GM12878 (cell line): ENCODE data around the gene KRT34. TPM values are rescaled to one million over a fixed set of nuclear protein-coding genes. Genes with fewer than 3 reads are reported as not detected.

Source experiments
- ATAC-seq: fragments of 200-7000 bp; cut with Tn5 transposase; 3 replicates; pipeline ENCODE4 v1.9.1; 2020; ENCODE audit warnings: mild to moderate bottlenecking, moderate library complexity
- BruUV-seq: library from RNA; stranded (reverse); fragments of 400-500 nt; replicated peaks from 2 replicates; lab custom pipeline; 2021; lab: Mats Ljungman, UMichigan
- CTCF ChIA-PET: fragments of 300-600 bp; sonication (Branson Sonifier 250); formaldehyde crosslinking; extraction: SDS; loops from one replicate; lab custom pipeline; 2021; ENCODE audit warnings: inconsistent platforms; lab: Yijun Ruan, JAX
- POLR2A ChIA-PET: fragments of 350-600 bp; formaldehyde crosslinking; extraction: SDS; loops from one replicate; lab custom pipeline; 2021; ENCODE audit warnings: inconsistent platforms; lab: Charles Lee
- RAD21 ChIA-PET: fragments of 300-600 bp; sonication (Branson Sonifier 250); formaldehyde crosslinking; loops from one replicate; lab custom pipeline; 2023; ENCODE audit warnings: antibody characterized with exemption; ENCODE audit not compliant: unreplicated experiment; lab: Charles Lee
- SMC1A ChIA-PET: fragments of 300-600 bp; sonication (Branson Sonifier 250); formaldehyde crosslinking; loops from one replicate; lab custom pipeline; 2023; ENCODE audit not compliant: unreplicated experiment, uncharacterized antibody; lab: Charles Lee
- DNase-seq: peaks from one replicate; pipeline ENCODE4 v3.0.0-alpha.2; 2011; ENCODE audit warnings: low read depth, low spot score
- FAIRE-seq: peaks from 3 replicates; lab custom pipeline; 2011; peaks lifted over from hg19 to GRCh38; lab: Jason Lieb, UNC
- H2AFZ ChIP-seq: 2 replicates; pipeline ENCODE4 v1.6.0; 2011; ENCODE audit warnings: low read depth, low read length, control low read depth; ENCODE audit not compliant: control insufficient read depth
- H3K27ac ChIP-seq: 2 replicates; pipeline ENCODE4 v1.5.1; 2011; ENCODE audit warnings: control low read depth; ENCODE audit not compliant: control insufficient read depth, insufficient read depth
- H3K27me3 ChIP-seq, 2 experiments: replicated peaks in 1 of 2; 2 replicates each; pipeline versions ENCODE4 v1.6.0 to v1.6.1; 2011; ENCODE audit warnings: low read length in 1 of 2; ENCODE audit not compliant: control insufficient read depth in 2 of 2, insufficient read depth in 2 of 2
- H3K36me3 ChIP-seq, 2 experiments: 2 replicates each; pipeline ENCODE4 v1.5.1; 2011; ENCODE audit warnings: low read length in 1 of 2; ENCODE audit not compliant: control insufficient read depth in 2 of 2, insufficient read depth in 2 of 2
- H3K4me1 ChIP-seq: 2 replicates; pipeline ENCODE4 v1.6.1; 2011; ENCODE audit warnings: mild to moderate bottlenecking, low read length, moderate library complexity, mixed read lengths; ENCODE audit not compliant: control insufficient read depth, insufficient read depth
- H3K4me2 ChIP-seq: 2 replicates; pipeline ENCODE4 v1.6.0; 2011; ENCODE audit warnings: control low read depth; ENCODE audit not compliant: control insufficient read depth, insufficient read depth
- H3K4me3 ChIP-seq: fragments of 200-600 bp; sonication (generic); 2 replicates; pipeline ENCODE4 v1.5.1; 2016
- H3K79me2 ChIP-seq: 2 replicates; pipeline ENCODE4 v1.6.0; 2011; ENCODE audit warnings: low read length; ENCODE audit not compliant: control insufficient read depth, insufficient read depth
- H3K9ac ChIP-seq: 2 replicates; pipeline ENCODE4 v1.8.0; 2011; ENCODE audit warnings: low read length, control low read depth, mixed read lengths; ENCODE audit not compliant: control insufficient read depth, insufficient read depth
- H3K9me3 ChIP-seq: replicated peaks from 3 replicates; pipeline ENCODE4 v1.5.1; 2011; ENCODE audit warnings: mild to moderate bottlenecking, low read length; ENCODE audit not compliant: control insufficient read depth, insufficient read depth
- H4K20me1 ChIP-seq: 2 replicates; pipeline ENCODE4 v1.6.0; 2011; ENCODE audit not compliant: control insufficient read depth, insufficient read depth
- PML ChIP-seq: IDR thresholded peaks from 2 replicates; pipeline ENCODE4 v1.6.1; 2012; ENCODE audit warnings: low read length, inconsistent platforms
- POU2F2 ChIP-seq: IDR thresholded peaks from 3 replicates; pipeline ENCODE4 v1.6.1; 2011; ENCODE audit warnings: low read depth, mild to moderate bottlenecking, low read length, borderline replicate concordance
- RAD21 ChIP-seq: IDR thresholded peaks from 2 replicates; pipeline ENCODE4 v1.6.1; 2011; ENCODE audit warnings: mild to moderate bottlenecking, low read depth, low read length, moderate library complexity; ENCODE audit not compliant: insufficient read depth
- SPI1 ChIP-seq: IDR thresholded peaks from 2 replicates; pipeline ENCODE4 v1.6.1; 2011; ENCODE audit warnings: low read depth, mild to moderate bottlenecking, low read length, moderate library complexity, borderline replicate concordance; ENCODE audit not compliant: insufficient read depth
- ZSCAN29 ChIP-seq: fragments of 450-650 bp; IDR thresholded peaks from 2 replicates; pipeline ENCODE4 v1.6.1; 2017; ENCODE audit warnings: mild to moderate bottlenecking, moderate library complexity
- WGBS: methylation state at CpG from one replicate; pipeline ENCODE4 v1.1.6; 2016; ENCODE audit warnings: low lambda C conversion rate; ENCODE audit not compliant: insufficient replicate concordance, insufficient coverage; ENCODE audit errors: missing lambda C conversion rate; 5-methylcytosine and 5-hydroxymethylcytosine counted together
- in situ Hi-C: fragments of 300-500 bp; cut with MboI; formaldehyde crosslinking; loops from 9 replicates; pipeline ENCODE4 v1.14.3; 2018; ENCODE audit warnings: mixed read lengths
- intact Hi-C: fragments of 100-400 bp; cut with micrococcal nuclease; formaldehyde crosslinking; loops from one replicate; pipeline ENCODE4 v1.14.2; 2022; ENCODE audit not compliant: unreplicated experiment
- polyA plus RNA-seq, 11 experiments: library from polyadenylated mRNA; depleted of rRNA in 4 of 11; unstranded in 6 of 11; stranded (reverse) in 5 of 11; fragments of >200 nt; fragmentation: Nextera tagmentation in 4 of 11; fragmentation: Illumina TruSeq in 1 of 11; extraction: Ambion mirVana in 4 of 11; extraction: Trizol in 1 of 11; gene quantifications; 1 replicate in 1 of 11; 2 replicates in 10 of 11; pipeline versions ENCODE4 v1.2.1 to v1.2.3, GENCODE V29; 2011 to 2016; ENCODE audit warnings: inconsistent platforms in 2 of 11, missing spikeins in 2 of 11, low read depth in 1 of 11
- total RNA-seq, 4 experiments: library from RNA; depleted of rRNA in 3 of 4; stranded (reverse); fragments of >200 nt in 3 of 4; fragmentation: Illumina TruSeq in 1 of 4; extraction: Trizol in 1 of 4; gene quantifications; 2 replicates each; pipeline versions ENCODE4 v1.2.1 to v1.2.3, GENCODE V29; 2013 to 2021
- TF ChIP-seq, protein P1 (sequence below): fragments of 450-650 bp; IDR thresholded peaks from 2 replicates; pipeline ENCODE4 v1.6.1; 2016; ENCODE audit warnings: mild to moderate bottlenecking
- TF ChIP-seq, protein P2 (sequence below): IDR thresholded peaks from 2 replicates; pipeline ENCODE4 v1.6.1; 2012; ENCODE audit warnings: improper control_type of control experiment, low read depth, low read length; ENCODE audit not compliant: insufficient replicate concordance

Gene KRT34
- total and polyA plus RNA-seq, 10 of the 15 experiments (the other 5 are each of a cell fraction or from before 2014, with no cell fraction given), result not detected

DNA sequence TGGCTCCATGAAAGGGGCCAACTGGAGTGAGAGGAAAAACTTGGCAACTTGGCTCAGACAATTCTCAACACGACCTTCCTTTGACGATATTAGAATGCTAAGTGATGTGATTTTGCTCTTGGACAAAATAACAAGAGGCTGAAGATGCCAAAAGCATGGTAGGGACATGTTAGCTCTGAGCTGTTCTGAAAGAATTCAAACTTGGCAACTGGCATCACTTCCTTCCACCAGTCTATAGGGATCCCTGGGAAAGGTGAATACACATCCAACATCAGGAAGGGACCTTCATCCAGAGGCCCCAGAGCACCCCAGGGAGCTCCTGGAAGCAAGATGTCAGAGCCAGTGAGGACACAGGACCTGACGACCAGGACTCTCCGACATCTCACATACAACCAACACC, 38.0 kb upstream of the KRT34 start (continued):
- TF ChIP-seq, protein P1, sequence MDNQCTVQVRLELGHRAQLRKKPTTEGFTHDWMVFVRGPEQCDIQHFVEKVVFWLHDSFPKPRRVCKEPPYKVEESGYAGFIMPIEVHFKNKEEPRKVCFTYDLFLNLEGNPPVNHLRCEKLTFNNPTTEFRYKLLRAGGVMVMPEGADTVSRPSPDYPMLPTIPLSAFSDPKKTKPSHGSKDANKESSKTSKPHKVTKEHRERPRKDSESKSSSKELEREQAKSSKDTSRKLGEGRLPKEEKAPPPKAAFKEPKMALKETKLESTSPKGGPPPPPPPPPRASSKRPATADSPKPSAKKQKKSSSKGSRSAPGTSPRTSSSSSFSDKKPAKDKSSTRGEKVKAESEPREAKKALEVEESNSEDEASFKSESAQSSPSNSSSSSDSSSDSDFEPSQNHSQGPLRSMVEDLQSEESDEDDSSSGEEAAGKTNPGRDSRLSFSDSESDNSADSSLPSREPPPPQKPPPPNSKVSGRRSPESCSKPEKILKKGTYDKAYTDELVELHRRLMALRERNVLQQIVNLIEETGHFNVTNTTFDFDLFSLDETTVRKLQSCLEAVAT, result no peak
- TF ChIP-seq RAD21, result no peak
- no peak for TF ChIP-seq ZSCAN29
- TF ChIP-seq POU2F2, result no peak
- TF ChIP-seq, protein P2, sequence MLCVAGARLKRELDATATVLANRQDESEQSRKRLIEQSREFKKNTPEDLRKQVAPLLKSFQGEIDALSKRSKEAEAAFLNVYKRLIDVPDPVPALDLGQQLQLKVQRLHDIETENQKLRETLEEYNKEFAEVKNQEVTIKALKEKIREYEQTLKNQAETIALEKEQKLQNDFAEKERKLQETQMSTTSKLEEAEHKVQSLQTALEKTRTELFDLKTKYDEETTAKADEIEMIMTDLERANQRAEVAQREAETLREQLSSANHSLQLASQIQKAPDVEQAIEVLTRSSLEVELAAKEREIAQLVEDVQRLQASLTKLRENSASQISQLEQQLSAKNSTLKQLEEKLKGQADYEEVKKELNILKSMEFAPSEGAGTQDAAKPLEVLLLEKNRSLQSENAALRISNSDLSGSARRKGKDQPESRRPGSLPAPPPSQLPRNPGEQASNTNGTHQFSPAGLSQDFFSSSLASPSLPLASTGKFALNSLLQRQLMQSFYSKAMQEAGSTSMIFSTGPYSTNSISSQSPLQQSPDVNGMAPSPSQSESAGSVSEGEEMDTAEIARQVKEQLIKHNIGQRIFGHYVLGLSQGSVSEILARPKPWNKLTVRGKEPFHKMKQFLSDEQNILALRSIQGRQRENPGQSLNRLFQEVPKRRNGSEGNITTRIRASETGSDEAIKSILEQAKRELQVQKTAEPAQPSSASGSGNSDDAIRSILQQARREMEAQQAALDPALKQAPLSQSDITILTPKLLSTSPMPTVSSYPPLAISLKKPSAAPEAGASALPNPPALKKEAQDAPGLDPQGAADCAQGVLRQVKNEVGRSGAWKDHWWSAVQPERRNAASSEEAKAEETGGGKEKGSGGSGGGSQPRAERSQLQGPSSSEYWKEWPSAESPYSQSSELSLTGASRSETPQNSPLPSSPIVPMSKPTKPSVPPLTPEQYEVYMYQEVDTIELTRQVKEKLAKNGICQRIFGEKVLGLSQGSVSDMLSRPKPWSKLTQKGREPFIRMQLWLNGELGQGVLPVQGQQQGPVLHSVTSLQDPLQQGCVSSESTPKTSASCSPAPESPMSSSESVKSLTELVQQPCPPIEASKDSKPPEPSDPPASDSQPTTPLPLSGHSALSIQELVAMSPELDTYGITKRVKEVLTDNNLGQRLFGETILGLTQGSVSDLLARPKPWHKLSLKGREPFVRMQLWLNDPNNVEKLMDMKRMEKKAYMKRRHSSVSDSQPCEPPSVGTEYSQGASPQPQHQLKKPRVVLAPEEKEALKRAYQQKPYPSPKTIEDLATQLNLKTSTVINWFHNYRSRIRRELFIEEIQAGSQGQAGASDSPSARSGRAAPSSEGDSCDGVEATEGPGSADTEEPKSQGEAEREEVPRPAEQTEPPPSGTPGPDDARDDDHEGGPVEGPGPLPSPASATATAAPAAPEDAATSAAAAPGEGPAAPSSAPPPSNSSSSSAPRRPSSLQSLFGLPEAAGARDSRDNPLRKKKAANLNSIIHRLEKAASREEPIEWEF, result no peak

DNA sequence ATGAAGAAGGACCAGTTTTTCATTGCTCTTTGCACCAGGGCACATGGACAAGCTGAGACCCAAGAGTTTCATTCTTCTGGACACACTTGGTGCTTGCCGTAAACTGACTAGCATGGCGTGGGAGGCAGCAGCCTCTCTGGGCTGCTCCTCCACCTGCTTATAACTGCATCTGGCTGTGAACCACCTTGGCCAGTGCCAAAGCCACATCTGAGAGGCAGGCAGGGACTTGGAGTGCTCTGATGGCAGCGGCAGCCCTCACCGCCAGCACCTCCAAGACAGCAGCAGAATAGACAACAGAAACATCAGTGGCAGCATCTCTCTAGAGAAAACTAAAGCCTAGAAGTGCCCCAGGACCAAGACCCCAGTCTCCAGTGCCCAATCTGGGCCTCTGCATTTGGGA, 37.6 kb upstream of the KRT34 start:
- no peak for TF ChIP-seq SPI1
- no peak for TF ChIP-seq PML
- ChIA-PET RAD21 (no interaction called here), SMC1A (no interaction called here), CTCF (interaction anchor here (1.2 kb wide), 1 partner anchor 14 kb away, joined by 3 read pairs; no protein-coding TSS in a partner anchor), POLR2A (no interaction called here)
- intact Hi-C loops, result no loop called here
- no peaks in the 10 kb centered on the region; a peak in 1 of 4 replicates for H3K27me3 ChIP-seq
- no peaks in the 10 kb centered on the region for H3K4me1 ChIP-seq
- in situ Hi-C loops, result no loop called here
- 26% methylated on average over 4 of the region's 4 CpGs for WGBS
- FAIRE-seq, result no peak
- H3K9ac ChIP-seq, result no peak overlapping the region
- no peaks in the 10 kb centered on the region for H4K20me1 ChIP-seq
- no TSS peak for BruUV-seq
- H3K4me2 ChIP-seq, result no peak overlapping the region
- no peak for ATAC-seq
- no peak overlapping the region for H3K27ac ChIP-seq
- no peak overlapping the region for H3K4me3 ChIP-seq
- no peaks in the 10 kb centered on the region for H3K79me2 ChIP-seq
- no peaks in the 10 kb centered on the region for H3K36me3 ChIP-seq
- H2AFZ ChIP-seq, result no peak overlapping the region
- DNase-seq, result no peak
- H3K9me3 ChIP-seq, result no peaks in the 10 kb centered on the region
